SU-DHL-6 (cell line): Measurements from ENCODE around the gene MOSPD2.

ENCODE experiments used
- EZH2phosphoT487 ChIP-seq: fragments of 200-600 bp; sonication (generic), shearing (Covaris generic); conservative IDR thresholded peaks from 2 replicates; pipeline ENCODE4 v1.6.1; 2018; ENCODE audit warnings: mild to moderate bottlenecking, antibody characterized with exemption, low read length, moderate library complexity, mixed read lengths
- TF ChIP-seq, protein P1 (sequence below): fragments of 200-600 bp; sonication (generic); IDR thresholded peaks from one replicate; pipeline ENCODE4 v1.5.1; 2017; ENCODE audit warnings: antibody characterized with exemption, mild to moderate bottlenecking, low read length, moderate library complexity; ENCODE audit not compliant: insufficient read depth, poor library complexity, severe bottlenecking

DNA sequence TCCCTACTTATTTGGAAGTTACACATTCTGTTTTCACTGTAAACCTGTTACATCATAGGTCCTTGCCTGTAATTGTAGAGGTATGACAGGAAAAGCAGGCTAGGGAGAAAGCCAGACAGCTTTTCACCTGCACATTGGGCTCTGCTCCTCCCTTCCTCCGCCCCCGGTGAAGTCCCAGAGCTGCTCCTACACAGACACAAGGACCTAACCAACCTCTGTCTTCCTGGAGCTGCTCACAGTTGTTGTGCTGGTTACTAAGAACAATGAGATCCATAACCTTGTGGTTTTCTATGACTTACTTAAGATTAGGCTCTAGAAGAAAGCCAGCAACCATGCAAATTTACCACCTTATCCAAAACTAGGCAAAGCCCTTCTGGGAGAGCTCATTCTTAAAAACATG lies 40.0 kb downstream of the MOSPD2 start:
- TF ChIP-seq EZH2phosphoT487, result no peak
- TF ChIP-seq, protein P1, sequence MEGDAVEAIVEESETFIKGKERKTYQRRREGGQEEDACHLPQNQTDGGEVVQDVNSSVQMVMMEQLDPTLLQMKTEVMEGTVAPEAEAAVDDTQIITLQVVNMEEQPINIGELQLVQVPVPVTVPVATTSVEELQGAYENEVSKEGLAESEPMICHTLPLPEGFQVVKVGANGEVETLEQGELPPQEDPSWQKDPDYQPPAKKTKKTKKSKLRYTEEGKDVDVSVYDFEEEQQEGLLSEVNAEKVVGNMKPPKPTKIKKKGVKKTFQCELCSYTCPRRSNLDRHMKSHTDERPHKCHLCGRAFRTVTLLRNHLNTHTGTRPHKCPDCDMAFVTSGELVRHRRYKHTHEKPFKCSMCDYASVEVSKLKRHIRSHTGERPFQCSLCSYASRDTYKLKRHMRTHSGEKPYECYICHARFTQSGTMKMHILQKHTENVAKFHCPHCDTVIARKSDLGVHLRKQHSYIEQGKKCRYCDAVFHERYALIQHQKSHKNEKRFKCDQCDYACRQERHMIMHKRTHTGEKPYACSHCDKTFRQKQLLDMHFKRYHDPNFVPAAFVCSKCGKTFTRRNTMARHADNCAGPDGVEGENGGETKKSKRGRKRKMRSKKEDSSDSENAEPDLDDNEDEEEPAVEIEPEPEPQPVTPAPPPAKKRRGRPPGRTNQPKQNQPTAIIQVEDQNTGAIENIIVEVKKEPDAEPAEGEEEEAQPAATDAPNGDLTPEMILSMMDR, result no peak
